ENCODE results near the gene C1orf105. TPM values are rescaled to one million over a fixed set of nuclear protein-coding genes. Genes with fewer than 3 reads are reported as not detected.

The C1orf105 gene
- total and polyA plus RNA-seq, 2 of the 8 experiments (the other 6 are each of a cell fraction or from before 2014, with no cell fraction given), result not detected

DNA sequence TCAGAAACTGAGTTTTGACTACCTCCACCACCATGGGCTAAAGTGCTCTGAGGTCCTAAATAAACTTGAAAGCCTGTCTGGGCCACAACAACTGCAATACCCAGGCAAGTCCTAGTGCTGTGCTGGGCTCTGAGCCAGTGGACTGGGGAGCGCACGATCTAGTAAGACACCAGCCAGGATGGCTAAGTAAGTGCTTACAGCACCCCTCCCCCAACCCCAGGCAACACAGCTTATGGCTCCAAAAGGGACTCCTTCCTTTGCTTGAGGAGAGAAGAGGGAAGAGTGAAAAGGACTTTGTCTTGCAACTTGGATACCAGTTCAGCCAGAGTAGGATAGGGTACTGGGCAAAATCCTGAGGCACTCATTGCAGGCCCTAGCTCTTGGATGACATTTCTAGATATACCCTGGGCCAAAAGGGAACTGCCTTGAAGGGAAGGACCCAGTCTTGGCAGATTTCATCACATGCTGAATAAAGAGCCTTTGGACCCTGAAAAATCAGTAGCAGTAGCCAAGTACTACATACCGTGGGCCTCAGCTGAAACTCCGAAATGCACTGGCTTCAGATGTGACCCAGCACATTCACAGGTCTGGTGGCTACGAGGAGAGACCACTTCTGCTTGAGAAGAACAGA lies 1.6 kb downstream of the C1orf105 start:
- Histone ChIP-seq H3K27me3 (replicated peaks in 1 of 4; ENCODE audit: control insufficient read depth in 3 of 4, extremely low read depth in 1 of 4, insufficient read depth in 3 of 4, low read length in 3 of 4) (no peaks in the 10 kb centered on the region), H3K4me1 (replicated peaks in 1 of 4; ENCODE audit: control insufficient read depth in 3 of 4, insufficient read depth in 4 of 4, low read length in 3 of 4) (peaks cover 0 to 15% (median 3%) of the 10 kb centered on the region in 4 experiments; a peak in 3 of 7 replicates), H3K23me2 (ENCODE audit: low read depth, low read length) (no peaks in the 10 kb centered on the region; the same call in 1 of the 2 replicates), H2BK15ac (ENCODE audit: low read length) (no peak overlapping the region), H2BK5ac (ENCODE audit: low read depth, low read length) (no peak overlapping the region; the same call in 1 of the 2 replicates), H4K8ac (ENCODE audit: extremely low read depth, insufficient read depth, low read length) (no peak overlapping the region), H2BK12ac (ENCODE audit: low read depth, low read length) (no peak overlapping the region), H3K18ac (ENCODE audit: extremely low read depth, low read length) (no peak overlapping the region), H2AFZ (ENCODE audit: low read length) (no peak overlapping the region), H2BK120ac (replicated peaks; ENCODE audit: low read depth, low read length) (no peak overlapping the region), H3K4ac (replicated peaks; ENCODE audit: insufficient read length, low read depth, low read length) (no peak overlapping the region), H3K14ac (ENCODE audit: insufficient read length) (no peak overlapping the region), H3K79me1 (ENCODE audit: low read depth, low read length) (no peaks in the 10 kb centered on the region), H3K23ac (ENCODE audit: insufficient read length) (no peak overlapping the region), H4K5ac (ENCODE audit: insufficient read length, low read depth, low read length) (no peak overlapping the region), H2BK20ac (ENCODE audit: low read length) (no peak overlapping the region), H4K20me1 (replicated peaks in 1 of 2; ENCODE audit: control insufficient read depth in 1 of 2, insufficient read depth in 2 of 2, low read length in 2 of 2) (no peaks in the 10 kb centered on the region), H3K79me2 (ENCODE audit: control insufficient read depth in 1 of 2, insufficient read depth in 2 of 2, low read length in 2 of 2) (no peaks in the 10 kb centered on the region), H2AK5ac (ENCODE audit: low read depth, low read length) (0 out of 2 replicates have a peak overlapping the region, but pooled peaks have one; percentile 10), H3K36me3 (ENCODE audit: control insufficient read depth in 2 of 4, insufficient read depth in 4 of 4, low read length in 3 of 4) (no peaks in the 10 kb centered on the region), H3K27ac (ENCODE audit: low read depth, low read length) (no peak overlapping the region), H4K91ac (replicated peaks; ENCODE audit: insufficient read length, low read length) (no peak overlapping the region), H3K4me2 (ENCODE audit: insufficient read depth in 1 of 2, low read depth in 2 of 2, low read length in 2 of 2) (no peak overlapping the region), H3K56ac (replicated peaks; ENCODE audit: insufficient read length, low read depth, low read length) (no peak overlapping the region), H3K4me3 (ENCODE audit: extremely low read depth in 1 of 4, insufficient read depth in 2 of 4, low read depth in 3 of 4, low read length in 4 of 4) (no peak overlapping the region), H3K9me3 (ENCODE audit: insufficient read depth in 2 of 2, low read depth in 1 of 2, low read length in 1 of 2) (no peaks in the 10 kb centered on the region), H3K9ac (replicated peaks in 1 of 4; ENCODE audit: extremely low read depth in 1 of 4, low read depth in 3 of 4, low read length in 3 of 4) (no peak overlapping the region)
- 92% methylated on average over 5 of the region's 5 CpGs; no CpG with 5 or more reads in 1 of the 2 experiments for WGBS, 2 experiments (ENCODE audit: extremely low coverage in 1 of 2, insufficient coverage in 1 of 2, insufficient read length in 1 of 2, insufficient replicate concordance in 2 of 2, low coverage in 1 of 2, low lambda C conversion rate in 2 of 2, missing lambda C conversion rate in 1 of 2)
- FAIRE-seq (no peak), DNase-seq (ENCODE audit: low read depth in 1 of 2, low spot score in 2 of 2) (no peak)
- ChIA-PET POLR2A (ENCODE audit: partially characterized antibody) (no interaction called here), CTCF (ENCODE audit: partially characterized antibody) (interaction anchor here (0.7 to 1.2 kb wide), 3 partner anchors 20 to 438 kb away, joined by 3 to 6 read pairs (median 4); partner anchors contain the start of gene PIGC)
- TF ChIP-seq KDM1A (IDR thresholded peaks at IDR 0.05; ENCODE audit: borderline replicate concordance, low read length) (no peak), HDAC2 (IDR thresholded peaks at IDR 0.05; ENCODE audit: borderline replicate concordance in 1 of 2, low read depth in 2 of 2, low read length in 2 of 2) (no peak), BCL11A (IDR thresholded peaks at IDR 0.05; ENCODE audit: low read depth in 2 of 2, low read length in 2 of 2) (no peak)
